Cerebellar nuclear complex (tissue), 1 donor: ENCODE measurements around the gene STRIT1.

ENCODE experiments used
- DNase-seq, 2 experiments: peaks; one replicate each; lab custom pipeline; 2025; lab: John Stamatoyannopoulos, UW

The STRIT1 gene

GRCh38 chr3:155293516-155293915 is at the start of gene STRIT1:
Gene STRIT1 (minus strand): TSS chr3:155293683.
- no peak for DNase-seq

DNA sequence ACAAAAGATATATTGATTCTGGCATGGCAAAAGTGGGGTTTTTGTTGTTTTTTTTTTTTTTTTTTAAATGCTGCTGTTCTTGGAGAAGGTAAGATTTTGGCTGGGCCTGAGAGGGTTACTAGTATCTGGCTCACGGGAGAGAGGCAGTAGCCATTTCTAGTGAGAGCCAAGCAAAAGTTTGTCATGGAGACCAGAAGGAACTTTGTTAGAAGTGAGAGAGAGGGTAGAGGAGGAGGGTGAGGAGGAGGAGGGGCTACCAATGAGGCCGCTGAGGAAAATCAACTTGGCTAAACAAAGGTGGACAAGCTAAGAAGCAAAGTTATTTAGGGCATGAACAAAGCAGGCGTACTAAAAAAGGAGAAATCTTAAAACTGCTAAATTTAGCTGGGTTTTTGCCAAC is 48.9 kb upstream of the STRIT1 start:
- DNase-seq = no peak

DNA sequence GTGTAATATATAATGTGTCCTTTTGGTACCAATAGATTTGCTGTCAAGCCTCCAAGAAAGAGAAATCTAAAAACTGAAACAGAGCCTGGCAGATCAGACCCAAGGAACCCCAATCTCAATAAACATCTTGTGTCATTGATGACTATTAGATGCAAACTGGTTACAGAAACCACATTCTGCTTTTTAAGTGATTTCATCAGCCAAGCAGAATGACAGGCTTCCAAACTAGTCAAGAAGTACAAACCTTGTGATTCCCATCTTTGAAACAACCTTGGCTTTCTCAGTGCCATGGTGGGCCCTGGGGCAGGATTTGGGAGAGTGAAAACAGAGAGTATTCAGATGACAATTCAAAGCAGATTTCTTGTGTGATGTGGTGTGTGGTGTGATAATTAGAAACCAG is 45.6 kb upstream of the STRIT1 start:
- no peak for DNase-seq

GRCh38 chr3:155335724-155336354 is 42.4 kb upstream of the STRIT1 start:
- DNase-seq = no peak

GRCh38 chr3:155334914-155335723 is 41.6 kb upstream of the STRIT1 start:
- DNase-seq = no peak

DNA sequence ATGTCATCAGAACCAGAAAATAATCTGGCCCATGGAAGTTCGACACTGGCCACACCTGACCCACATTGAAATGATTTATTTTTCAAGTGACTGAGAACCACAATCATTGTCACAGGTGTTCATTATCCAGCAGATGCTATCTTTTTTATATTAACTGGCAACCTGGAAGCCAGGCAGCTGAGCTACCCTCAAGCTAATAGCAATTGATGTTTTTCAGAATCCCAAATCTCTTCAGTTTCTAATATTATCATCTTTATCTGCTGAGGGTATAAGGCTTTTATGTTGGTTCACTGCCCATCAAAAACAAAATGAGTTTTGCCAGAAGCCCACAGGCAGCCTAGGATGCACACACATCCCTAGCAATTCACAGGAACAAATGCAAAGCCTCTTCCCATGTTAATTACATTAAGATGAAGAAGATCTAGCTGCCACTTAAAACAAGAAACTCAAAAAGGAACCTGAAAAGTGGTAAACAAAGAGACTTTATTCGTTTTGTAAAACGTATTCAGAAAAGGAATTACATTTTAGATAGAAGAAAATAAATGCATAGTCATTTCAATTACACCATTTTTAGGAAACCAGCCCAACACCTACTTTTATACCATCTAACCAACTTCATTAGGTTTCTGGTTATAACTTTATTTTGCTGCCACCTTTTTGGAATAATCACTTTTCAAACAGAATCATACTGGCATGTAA is 40.9 kb upstream of the STRIT1 start:
- no peak for DNase-seq

DNA sequence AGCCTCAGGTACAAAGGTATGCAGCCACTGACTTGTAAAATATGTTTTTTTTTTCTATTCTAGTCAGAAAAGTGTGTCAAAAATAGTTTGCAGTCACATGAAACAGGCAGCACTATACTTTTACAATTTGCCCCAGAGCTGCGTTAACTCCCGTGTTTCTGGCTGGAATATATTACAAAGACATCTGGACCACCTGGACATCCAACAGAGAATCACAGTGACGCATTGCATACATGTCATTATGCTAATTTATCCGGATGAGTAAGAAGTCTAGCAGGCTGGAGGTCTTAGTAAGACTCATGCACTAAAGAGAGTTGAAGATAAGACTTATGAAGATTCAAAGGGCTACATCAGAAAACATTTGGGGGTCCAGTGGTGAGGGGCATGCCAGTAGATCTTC is 39.2 kb upstream of the STRIT1 start:
- no peak for DNase-seq

DNA sequence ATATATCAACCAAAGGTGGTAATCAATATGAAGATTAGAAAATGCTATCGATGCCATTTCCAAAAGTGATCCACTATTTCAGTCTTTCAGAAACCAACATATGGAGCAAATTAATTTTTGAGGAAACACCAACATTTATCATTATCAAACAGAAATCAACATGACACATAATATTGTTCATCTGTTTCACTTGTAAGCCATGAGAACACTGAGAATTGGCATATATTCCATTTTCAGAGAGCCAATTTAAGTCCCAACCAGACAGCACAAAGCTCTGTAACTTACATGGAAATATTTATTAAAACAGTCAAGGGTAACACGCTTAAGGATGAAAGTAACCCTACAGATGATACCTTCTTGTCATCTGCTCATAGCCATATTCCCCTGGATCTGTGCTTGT is 37.6 kb upstream of the STRIT1 start:
- no peak for DNase-seq

DNA sequence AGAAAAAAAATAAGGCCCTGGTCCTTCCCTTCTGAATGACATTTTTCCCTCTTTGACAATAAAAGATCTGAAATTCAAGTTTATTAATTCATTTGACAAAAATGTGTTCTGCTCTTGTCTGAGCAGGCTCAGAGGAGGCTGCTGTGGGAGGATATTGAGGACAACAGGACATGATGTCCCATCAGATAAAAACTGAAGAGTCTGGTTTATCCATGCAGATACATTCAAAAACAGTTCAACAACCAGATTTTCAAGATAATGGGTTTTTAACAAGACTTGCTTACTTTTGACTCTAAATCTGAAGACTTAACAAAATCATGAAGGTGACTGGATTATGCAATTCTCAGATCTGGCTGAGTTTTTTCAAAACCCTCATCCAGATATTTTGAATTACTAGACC is 36.9 kb upstream of the STRIT1 start:
- no peak for DNase-seq

- DNase-seq = no peak
These were observed 36.1 kb upstream of the STRIT1 start for GRCh38 chr3:155329513-155330048.

DNA sequence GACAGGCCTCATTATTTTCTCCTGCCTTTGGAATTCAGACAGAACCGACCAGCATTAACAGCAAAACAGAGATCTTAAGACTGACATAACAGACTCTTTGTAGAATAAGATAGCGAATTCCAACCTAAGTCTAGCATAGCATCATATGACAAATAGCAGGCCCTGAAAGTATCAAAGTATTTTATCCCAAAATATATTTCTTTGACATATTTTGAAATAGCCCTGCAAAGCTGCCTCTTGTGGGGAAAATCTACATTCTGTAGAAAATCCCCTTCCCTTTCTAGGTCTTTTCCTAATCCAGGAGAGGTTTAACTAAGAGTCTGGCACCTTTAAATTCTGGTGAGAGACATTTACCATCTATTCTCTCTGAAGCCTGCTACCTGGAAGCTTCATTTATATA is 34.4 kb upstream of the STRIT1 start:
- no peak for DNase-seq

DNA sequence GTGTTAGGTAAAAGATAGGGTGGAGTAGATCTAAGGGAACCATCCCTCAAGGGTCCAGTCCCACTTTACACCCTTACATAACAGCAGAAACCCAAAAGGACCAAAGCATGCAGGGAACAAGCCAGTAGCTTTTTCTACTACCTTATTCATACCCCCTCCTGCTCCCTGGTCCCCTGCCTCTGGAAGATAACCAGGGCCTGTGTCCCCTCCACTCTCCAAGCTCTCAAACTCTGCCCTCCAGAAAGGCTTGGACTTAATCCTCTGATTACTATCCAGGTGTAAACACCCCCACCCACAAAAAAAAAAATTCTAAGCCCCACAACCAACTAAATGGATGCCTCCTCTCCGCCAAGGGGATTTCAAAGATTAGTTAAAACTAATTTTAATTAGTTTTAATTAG is 33.9 kb upstream of the STRIT1 start:
- no peak for DNase-seq

- no peak for DNase-seq
These were observed 33.4 kb upstream of the STRIT1 start for GRCh38 chr3:155326901-155327300.

DNA sequence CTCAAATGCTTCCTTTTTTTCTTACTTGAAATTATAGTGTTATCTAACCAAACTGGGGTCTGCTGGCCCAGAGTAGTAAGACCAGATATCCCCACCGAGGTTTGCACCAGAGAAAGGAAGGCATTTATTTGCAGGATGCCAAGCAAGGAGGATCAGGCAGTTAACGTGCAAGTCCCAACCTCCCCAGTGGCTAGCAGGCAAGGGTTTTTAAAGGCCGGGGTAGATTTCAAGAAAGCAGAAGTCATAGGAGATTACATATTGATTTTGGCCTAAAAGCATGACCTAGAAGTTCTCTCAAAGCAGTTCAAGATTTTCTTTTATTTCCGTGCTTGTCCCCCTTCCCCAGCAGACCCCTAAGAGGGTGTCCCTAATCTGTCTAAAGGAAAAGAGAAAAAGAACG is 32.8 kb upstream of the STRIT1 start:
- no peak for DNase-seq

- no peak for DNase-seq
These were observed 31.9 kb upstream of the STRIT1 start for GRCh38 chr3:155325263-155325835.

DNA sequence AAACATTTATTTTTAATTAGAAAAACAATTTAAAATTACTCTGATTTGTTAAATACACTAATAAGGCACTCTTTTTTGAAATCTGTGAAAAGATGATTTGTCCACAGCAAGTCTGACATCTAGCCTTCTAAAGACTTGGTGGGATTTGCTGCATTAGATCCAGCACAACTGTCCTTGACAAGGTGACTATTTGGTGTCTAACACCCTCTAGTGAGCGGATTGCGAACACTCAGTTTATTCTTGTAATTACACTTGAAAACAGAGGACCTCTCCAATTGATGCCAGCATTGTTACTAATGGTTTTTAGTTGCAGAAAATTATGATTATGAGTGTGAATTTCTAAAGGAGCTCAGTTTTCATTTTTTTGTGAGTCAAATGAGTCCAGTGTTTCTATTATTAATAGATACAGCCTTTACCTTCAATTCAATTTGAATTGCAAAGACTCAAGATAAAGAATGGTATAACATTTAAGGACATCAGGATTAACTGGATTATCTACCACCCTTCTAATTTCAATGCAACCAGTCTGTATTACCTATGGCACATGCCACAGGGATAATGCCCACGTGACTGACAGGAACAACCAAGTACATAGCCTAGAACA is 29.7 kb upstream of the STRIT1 start:
- peak in 1 of 2 experiments; percentile 12 for DNase-seq

GRCh38 chr3:155321418-155321817 is 27.9 kb upstream of the STRIT1 start:
- DNase-seq = no peak

GRCh38 chr3:155320934-155321333 is 27.5 kb upstream of the STRIT1 start:
- no peak for DNase-seq

DNA sequence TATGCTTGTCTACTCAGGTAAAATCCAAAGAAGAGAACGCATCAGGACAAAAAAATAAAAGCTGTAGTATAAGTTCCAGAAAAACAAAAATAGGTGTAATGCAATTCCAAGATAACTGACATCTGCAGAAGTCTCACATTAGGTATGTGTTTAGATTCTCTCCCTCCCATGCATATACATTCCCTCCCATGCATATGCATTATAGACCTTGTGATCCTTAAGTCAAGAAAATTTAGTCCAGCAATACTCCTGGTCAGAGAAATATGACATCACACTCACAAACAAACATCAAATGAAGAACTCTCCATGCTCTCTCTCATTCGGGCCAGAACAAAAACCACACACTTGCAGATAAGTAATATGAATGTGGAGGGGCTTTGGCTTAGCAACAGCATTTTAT is 25.3 kb upstream of the STRIT1 start:
- no peak for DNase-seq

GRCh38 chr3:155317211-155317610 is 23.7 kb upstream of the STRIT1 start:
- DNase-seq = no peak

GRCh38 chr3:155316426-155316825 is 22.9 kb upstream of the STRIT1 start:
- DNase-seq = no peak

DNA sequence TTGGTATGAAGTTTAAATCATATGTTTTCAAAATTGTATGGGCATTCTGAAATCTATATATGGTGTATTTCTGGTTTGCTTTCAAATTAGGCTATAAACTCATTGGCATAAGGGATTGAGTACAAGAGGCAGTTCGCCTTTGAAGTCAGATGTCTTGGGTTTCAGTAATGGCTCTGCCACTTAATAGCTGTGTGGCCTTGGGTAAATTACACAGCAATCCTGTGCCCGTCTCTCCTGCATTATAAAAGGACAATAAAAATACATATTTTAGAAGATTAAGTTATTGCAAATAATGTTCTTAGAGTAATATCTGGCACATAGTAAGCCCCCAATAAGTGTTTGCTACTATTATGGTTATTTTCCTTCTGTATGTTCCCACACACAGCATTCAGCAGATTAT is 20.4 kb upstream of the STRIT1 start:
- no peak for DNase-seq
